ENCODE results near the gene TMBIM1.

The TMBIM1 gene, protein sequence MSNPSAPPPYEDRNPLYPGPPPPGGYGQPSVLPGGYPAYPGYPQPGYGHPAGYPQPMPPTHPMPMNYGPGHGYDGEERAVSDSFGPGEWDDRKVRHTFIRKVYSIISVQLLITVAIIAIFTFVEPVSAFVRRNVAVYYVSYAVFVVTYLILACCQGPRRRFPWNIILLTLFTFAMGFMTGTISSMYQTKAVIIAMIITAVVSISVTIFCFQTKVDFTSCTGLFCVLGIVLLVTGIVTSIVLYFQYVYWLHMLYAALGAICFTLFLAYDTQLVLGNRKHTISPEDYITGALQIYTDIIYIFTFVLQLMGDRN

DNA sequence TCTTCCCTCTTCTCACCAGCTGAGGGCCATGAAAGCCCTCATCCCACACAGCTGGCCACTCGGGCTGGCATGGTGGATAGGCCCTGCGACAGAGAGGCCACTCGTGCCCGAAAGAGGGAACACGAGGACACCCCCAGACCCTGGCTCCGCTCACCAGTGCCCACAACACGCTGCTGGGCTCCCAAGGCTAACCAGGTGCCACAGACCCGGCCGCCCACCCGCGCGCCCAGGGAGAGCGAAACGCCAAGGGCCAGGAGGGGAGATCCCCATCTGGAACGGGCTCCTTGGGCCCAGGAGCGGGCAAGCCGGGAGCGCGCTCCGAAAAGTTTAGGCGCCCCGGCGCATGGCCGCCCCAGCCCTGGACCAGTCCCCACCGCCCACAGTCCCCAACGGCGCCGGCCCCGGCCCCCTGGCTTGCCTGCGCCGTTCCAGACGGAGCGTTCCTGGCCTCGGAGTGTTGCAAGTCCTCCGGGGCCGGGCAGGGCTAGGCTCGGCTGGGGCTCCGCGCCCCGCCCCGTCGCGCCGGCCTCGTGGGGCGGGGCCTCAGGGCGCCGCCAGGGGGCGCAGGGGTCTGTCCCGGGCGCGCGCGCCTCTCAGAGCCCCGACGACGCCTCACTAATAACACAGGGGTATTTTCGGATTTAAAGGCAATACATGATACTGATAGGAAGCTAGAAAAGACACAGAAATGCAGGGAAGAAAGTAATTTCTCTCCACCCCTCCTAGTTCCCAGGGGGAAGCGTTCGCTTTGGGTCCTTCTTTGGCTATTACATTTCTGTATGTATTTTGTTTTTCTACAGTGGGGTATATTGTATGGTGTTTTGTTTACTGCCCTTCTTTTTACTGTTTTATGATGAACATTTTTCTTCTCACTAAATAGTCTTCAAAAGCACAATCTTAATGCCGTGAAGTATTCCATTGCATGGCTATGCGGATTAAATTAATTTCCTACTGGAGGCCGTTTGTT, at the start of gene TMBIM1:
TMBIM1 (minus strand) TSS at position 456 of the 967 bp plus-strand sequence. CDS start 10,362 bp downstream, outside the sequence.
- DNase-seq = peak in 12 of 14 donors; percentile 41 to 82 (median 65)

DNA sequence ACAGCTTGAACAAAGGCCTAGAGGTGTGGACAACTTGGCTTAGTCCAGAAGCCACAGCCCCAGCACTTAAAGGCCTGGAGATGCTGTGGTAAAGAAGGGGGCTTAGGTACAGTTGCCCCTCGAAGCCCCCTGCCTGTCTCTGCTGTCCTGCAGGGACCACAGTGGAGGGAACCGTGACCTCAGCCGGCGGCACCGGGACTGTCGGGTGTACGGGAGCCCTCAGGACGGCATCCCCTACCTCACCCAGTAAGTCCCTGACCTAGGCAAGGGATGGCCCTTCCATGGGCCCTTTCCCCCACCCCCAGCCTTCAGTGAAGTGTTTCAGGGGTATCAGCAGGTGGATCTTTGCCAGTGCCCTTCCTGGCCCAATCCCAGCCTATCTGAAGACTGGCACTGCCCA, 49.1 kb upstream of the TMBIM1 start:
- DNase-seq = no peak

DNA sequence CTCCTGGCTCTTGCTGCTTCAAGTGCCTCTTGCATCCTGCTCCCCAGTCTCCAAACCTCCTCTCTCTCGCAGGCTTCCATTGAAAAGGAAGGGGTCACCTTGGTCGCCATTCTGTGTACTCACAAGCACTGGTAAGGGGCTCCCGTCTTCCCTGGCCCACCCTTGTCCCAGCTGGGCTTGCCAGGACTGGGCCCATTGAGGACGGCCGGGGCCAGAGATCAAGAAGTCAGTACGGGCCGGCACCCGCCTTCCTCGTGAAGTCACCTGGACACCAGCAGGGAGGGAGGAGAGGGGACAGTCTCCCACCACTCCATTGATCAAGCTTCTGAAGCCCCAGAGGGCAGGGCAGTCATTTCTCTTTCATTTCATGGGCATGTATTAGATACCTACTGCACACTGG, 48.4 kb upstream of the TMBIM1 start:
- DNase-seq = no peak

DNA sequence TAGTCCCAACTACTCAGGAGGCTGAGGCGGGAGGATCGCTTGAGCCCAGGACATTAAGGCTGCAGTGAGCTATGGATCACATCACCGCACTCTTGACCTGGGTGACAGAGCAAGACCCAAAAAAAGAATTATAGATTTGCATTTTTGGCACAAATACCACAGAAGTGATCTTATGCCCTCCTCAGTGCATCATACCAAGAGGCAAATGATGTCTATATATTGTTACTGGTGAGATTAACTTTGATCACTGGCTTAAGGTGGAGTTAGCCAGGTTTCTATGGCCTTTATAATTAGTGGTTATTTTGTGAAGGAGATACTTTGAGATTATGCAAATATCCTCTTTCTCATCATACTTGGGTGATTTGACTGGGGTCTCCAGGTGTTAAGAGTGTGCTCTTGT, 42.2 kb upstream of the TMBIM1 start:
- DNase-seq = no peak

DNA sequence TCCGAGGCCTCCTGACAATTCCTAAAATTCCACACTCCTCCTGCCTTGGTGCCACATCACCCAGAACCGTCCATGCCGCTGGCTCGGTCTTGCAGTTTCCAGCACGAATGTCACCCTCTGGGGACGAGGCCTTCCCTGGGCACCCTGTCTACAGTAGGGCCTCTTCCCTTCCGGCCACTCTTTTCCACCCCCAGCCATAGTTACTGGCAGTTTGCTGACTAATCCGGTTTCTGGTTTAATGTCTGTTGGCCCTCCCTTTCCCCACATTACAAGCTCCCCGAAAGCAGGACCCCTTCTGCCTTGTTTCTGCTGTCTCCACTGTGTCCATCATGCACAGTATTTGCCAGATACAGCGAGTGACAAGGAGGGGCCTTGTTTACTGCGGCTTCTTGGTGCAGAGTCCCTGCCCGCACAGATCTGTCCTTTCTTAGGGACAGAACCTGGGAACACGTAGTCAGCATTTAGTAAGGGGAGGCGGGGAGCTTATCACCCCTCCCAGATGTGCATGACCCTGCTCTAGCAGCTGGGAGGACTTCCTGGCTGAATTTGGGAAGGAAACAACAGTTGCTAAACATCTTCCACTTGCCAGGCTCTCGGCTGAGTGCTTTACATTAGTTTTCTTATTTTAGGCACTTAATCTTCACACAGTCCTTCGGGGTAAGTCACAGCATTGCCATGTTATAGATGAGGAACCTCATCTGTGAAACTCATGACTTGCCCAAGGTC, 40.8 kb upstream of the TMBIM1 start:
- peak in 2 of 14 donors; percentile 45 to 57 for DNase-seq

DNA sequence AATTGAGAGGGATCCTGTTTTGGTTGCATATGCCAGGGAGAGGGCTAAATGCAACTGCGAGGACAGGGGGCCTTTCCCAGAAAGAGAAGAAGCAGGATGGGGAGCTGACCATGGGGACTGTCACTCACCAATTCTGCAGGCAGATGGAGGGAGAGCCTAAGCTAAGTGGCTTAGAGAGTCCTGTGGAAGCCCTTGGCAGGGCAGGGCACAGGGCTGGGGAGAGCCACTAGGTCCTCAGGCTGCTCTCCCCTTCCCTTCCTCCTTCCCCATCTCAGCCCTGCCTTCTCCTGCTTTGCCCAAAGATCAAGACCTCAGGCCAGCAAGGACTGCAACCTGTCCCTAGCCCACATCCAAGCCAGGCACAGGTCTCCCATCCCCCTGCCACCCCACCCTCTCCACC, 40.0 kb upstream of the TMBIM1 start:
- no peak for DNase-seq

DNA sequence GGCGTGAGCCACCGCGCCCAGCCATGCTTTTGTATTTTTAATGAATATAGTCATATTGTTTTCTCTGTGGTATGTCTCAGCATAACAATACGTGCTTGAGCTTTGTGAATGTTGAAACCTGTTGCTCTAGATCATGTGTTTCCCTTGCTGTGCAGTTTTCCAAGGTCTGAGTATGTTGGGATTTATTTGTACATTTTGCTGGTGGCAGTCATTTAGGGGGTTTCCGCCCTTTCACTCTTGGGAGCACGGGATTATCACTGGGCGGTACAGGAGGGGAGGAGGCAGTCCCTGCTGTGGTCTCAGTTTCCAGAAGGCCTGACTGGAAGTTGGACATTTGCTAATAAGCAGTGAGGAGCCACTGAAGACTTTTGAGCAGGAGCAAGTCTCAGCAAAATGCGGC, 39.4 kb upstream of the TMBIM1 start:
- DNase-seq = no peak

DNA sequence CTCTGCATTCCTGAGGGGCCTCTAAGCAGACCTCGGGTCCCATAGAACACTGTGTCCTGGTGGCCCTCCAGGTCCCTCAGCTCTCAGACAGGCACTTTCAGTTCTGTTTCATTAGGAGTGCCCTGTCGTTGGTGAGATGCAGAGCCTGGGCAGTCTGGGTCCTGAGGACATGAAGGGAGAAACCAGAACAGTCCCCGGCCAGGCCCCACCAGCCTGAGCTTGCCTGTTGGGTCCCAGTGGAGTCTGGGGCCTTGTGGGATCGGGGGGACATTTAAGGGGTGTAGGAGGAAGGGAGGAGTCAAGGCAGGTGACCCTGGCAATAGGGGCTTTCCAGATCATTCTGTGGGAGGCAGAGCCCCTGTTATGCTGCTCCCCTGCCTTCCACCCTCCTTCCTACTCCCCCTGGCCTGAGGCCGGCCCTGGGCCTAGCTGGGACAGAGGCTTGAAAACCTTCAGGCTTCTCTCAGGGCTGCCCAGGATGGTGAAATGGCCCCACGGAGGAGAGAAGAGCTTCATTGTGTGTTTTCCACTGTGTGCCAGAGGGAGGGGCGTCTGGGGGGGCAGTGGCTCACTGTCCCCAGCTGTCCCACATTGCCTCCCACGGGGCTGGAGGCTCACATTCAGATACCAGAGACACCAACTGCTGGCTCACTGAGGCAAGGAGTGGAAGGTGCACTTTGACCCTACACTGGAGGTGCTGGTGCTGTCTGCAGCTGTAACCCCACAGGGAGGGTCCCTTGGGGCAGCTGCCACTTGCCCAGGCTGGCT, 37.7 kb upstream of the TMBIM1 start:
- peak in 1 of 14 donors; percentile 11 for DNase-seq

DNA sequence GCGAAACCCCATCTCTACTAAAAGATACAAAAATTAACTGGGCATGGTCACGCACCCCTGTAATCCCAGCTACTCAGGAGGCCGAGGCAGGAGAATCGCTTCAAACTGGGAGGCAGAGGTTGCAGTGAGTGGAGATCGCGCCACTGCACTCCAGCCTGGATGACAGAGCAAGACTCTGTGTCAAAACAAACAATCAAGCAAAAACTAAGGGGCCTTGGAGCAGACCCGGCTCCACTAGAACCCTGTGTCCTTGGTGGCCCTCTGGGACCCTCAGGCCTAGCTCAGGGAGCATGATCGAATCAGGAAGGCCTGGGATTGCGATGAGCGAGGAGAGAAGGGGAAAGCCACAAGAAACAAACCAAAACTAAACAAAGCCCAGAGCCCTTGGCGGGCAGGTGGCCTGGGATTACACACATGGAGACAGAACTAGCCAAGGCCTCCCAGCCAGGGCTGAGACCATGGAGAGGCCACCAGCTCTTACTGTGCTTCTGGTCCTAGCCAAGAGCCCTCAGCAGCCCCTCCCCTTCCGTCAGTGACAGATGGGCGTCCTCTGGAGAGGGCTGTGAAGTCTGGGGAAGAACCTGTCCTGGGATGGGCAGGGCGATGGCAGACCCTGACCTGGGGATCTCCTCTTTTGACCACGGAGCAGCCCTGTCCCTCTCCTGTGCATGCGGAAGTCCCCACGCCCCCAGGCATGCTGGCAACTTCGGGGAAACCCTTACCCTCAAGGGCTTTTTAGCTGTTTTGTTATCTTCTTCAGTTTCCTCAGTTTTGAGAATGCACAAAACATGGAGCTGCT, 36.9 kb upstream of the TMBIM1 start:
- DNase-seq = no peak

DNA sequence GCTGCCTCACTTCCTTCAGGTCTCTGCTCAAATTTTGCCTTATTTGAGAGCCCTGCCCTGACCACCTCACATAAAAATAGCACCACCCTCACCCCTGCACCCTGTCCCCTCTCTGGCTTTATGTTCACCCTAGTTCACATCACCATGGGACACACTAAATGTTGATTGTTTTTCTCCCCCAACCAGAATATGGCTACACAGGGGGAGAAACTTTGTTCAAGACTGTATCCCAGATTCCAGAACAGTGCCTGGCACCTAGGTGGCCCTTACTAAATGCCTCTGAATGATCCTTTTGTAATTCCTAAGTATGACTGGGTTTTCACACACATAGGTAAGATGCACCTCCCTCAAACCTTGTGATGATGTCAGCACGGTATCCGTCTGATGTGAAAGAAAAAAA, 36.0 kb upstream of the TMBIM1 start:
- DNase-seq = no peak

DNA sequence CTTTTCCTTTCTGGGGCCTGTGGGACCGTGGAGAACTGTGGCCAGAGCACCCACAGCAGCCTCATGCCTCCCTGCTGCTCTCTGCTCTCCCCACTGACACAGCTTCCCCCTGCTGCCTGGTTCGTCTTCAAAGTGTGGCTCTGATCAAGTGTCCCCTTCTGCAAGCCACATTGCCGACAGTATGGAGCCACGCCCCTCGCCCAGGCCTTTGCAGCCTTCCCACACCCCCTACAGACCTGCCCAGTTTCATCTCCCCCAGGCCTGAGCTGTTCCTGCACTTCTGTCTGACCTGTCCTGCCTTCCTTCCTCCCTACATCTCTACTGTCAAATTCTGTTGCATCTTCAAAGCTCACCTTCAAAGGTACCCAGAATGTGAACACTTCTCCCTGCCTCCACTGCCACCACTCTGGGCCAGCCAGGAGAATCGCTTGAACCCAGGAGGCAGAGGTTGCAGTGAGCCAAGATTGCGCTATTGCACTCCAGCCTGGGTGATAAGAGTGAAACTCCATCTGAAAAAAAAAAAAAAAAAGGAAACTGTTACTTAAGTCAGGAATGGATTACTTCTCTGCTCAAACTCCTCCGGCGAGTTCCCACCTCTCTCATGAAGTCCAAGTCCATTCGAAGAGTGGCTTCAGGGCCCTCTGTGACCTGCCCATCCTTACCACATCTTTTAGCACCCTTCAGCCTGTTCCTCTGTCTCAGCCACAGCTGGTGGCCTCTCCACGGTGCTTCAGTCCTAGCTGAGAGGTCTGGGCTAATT, 35.3 kb upstream of the TMBIM1 start:
- DNase-seq = no peak

DNA sequence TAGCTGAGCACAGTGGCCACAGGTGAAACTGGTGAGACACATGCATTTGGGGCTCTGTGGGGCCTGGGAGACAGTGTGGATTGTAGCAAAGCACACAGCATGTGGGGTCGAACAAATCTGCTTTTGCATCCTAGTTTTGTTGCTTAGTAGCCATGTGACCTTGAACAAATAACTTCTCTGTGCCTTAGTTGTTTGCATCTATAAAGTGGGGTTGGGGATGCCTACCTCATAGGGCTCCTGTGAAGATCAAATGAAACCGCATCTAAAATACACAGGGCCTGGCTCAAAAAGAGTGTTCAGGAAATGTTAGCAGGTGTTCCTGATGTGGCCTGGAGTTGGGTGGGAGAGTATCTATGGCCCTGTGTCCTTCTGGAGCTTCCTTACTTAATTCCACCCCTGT, 34.0 kb upstream of the TMBIM1 start:
- no peak for DNase-seq

DNA sequence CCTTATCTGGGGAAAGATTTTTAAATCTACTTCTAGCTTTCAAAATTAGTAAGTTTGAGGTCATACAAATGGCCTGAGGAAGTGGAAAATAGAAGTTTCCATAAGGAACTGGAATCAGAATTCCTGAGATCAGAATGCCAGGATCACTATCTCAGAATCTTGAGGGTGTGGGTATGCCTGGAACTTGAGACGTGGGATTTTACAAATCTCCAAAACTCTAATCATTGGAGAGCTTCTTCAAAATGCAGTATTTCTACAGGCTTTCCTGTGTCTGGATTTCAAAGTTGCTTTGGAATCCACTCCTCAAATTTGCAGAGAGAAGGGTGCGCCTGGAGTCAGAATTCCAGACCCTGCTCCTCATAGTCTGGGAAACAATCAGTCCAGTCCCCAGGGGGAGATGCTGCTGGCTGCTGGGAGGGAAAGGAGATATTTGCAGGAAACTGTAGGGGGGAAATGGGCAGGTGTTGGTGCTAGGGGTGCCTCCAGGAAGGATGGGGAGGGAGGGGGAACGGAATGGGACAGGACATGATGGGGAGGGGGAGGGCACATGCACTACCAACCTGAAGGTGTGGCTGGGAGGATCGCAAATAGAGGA, 33.4 kb upstream of the TMBIM1 start:
- no peak for DNase-seq

DNA sequence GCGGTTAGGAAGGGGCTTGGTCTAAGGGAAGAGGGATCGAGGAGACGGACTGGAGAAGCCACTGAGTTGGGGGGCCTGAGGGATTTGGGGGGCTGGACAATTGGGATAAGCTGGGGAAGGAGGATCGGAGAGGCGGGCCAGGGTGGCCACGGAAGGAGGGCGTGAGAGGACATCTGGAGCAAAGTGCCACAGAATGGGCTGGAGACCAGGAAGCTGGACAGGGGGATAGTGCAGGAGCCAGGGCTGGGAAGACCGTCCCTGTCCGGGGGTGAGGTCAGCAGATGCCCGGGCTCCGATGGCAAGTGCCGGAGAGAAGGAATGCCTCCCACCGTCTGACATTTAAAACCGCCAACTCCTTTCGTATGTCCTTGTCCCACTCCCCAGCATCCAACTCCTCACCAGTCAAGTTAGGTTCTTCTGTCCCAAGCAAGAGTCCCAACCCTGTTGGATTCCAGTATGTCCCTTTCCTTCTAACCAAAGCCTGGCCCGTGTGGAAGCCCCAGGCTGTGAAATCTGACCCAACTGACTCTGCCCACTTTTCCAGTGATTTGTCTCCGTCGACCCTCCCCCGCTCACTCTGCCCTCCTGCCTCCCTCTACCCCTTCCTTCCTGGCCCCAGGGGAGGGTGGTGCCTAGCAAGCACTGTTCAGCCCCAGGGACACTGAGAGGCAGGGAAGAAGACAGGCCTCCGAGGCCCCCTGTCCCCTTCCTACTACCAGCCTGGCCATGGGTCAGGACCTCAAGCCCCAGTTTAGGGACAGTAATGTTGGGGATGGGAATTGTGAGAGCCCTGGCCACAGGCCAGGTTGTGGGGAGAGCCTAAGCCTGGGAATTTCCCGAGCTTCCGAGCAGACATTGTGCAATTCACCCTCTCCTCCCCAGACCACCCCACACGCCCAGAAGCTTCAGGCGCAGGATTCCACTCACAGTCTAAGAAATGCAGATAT, 31.5 kb upstream of the TMBIM1 start:
- no peak for DNase-seq

DNA sequence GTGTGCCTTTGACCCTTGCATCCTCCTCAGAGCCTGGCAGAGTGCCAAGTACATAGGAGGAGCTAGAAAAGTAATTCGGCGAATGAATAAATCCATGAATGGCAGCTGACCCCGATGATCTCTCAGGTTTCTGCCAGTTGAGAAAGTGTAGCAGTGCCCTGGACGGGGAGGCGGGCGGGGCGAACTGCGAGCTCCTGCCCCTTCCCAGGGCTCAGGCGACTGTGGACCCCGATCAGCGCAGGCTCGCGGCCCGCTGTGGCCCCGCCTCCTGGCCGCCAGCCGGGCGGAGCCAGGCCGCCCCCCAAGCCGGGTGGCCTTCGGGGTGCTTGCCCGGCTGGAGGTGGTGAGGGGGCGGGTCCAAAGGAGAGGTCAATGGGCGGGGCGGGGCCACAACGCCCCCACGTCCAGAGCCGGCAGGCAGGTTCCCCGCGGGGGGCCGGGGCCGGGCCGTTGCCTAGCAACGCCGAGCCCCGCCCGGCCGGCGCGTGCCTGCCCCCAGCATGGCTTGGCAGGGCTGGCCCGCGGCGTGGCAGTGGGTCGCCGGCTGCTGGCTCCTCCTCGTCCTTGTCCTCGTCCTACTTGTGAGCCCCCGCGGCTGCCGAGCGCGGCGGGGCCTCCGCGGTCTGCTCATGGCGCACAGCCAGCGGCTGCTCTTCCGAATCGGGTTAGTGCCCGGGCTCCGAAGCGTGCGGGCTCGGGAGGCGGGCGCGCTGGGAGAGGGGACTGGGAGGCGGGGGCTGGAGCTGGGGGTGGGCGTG, 30.6 kb upstream of the TMBIM1 start:
- DNase-seq = peak in 11 of 14 donors; percentile 29 to 75 (median 53)

DNA sequence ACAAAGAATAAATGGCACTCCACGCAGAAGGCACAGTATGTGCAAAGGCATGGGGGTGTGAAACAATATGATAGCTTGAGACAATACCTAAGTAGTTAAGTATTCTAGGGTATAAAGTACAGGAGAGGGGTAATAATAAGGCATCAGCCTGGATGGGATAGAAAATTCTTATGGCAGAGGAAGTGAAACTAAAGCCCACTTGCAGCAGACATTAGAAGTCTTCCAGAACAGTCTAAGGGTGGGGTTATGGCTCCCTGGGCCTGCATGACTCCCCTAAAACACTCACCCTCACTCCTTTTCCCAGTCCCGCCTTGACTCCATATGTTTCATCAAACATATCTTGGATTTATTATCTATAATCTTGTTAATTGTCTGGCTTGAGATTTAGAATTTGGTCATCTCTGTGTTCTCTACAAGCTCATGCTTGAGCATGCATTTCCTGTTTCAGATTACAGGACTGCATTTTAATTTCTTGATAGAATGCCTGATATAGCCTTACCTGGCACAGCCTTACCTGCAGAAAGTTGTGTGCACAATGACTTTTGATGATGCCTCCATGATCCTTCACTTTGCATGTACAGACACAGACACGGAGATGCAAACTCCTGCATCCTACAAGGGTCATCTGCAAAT, 28.5 kb upstream of the TMBIM1 start:
- DNase-seq = no peak

DNA sequence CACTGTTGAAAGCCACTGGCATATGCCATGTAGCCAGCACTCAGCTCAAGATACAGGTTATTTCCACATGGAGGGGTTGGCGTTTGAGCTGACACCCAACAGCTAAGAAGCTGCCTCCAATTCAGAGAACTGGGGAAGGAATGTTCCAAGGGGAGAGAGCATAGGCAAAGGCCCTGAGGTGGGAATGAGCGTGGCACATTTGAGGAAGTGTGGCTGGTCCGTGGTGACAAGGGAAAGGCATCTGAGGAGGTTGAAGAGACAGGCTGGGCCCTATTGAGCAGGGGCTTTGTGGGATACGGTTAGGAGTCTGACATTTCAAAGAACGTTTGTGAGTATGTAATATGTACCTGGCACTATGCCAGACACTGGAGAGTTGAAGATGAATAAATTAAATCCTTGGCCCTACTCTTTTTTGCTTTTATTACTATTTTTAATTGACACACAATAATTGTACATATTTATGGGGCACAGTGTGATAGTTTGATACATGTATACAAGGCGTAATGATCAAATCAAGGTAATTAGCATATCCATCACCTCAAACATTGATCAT, 27.6 kb upstream of the TMBIM1 start:
- no peak for DNase-seq
